CD8-positive, alpha-beta memory T cell (primary cell): Measurements from ENCODE around the gene SCN5A. TPM values are rescaled to one million over a fixed set of nuclear protein-coding genes. Genes with fewer than 3 reads are reported as not detected.

ENCODE experiments used
- CTCF ChIA-PET: fragments of 350-600 bp; sonication (Branson Sonifier 250); formaldehyde crosslinking; loops from one replicate; lab custom pipeline; 2021; ENCODE audit warnings: antibody characterized with exemption; lab: Charles Lee
- POLR2A ChIA-PET: fragments of 350-600 bp; sonication (Branson Sonifier 250); formaldehyde crosslinking; loops from one replicate; lab custom pipeline; 2021; ENCODE audit warnings: antibody characterized with exemption; lab: Charles Lee
- DNase-seq, 5 donors: peaks; one replicate each; pipeline versions ENCODE4 v3.0.0 to v3.0.0-alpha.2; 2020 to 2022; ENCODE audit warnings: mixed read lengths in 1 of 5
- H3K27ac ChIP-seq: one replicate; pipeline ENCODE4 v1.7.0; 2013; ENCODE audit warnings: low read depth, mild to moderate bottlenecking, low read length, moderate library complexity
- H3K27me3 ChIP-seq: 2 replicates; pipeline ENCODE4 v1.7.0; 2013; ENCODE audit warnings: low read length, mild to moderate bottlenecking; ENCODE audit not compliant: insufficient read depth, poor library complexity, severe bottlenecking
- H3K36me3 ChIP-seq: 2 replicates; pipeline ENCODE4 v1.7.0; 2013; ENCODE audit warnings: mild to moderate bottlenecking, low read length, moderate library complexity; ENCODE audit not compliant: insufficient read depth
- H3K4me1 ChIP-seq: 2 replicates; pipeline ENCODE4 v1.7.0; 2013; ENCODE audit warnings: mild to moderate bottlenecking, low read length, moderate library complexity; ENCODE audit not compliant: insufficient read depth
- H3K4me3 ChIP-seq: 2 replicates; pipeline ENCODE4 v1.7.0; 2013; ENCODE audit warnings: mild to moderate bottlenecking, low read length
- H3K9me3 ChIP-seq: 2 replicates; pipeline ENCODE4 v1.7.0; 2013; ENCODE audit warnings: mild to moderate bottlenecking, low read length
- H3K27ac Mint-ChIP-seq, 8 donors: one replicate each; pipeline ENCODE4 v1.8.0; 2020 to 2021; ENCODE audit warnings: mixed read lengths in 8 of 8, mild to moderate bottlenecking in 6 of 8, inconsistent platforms in 3 of 8, moderate library complexity in 3 of 8
- H3K27me3 Mint-ChIP-seq, 2 donors: one replicate each; pipeline ENCODE4 v1.8.0; 2020 to 2021; ENCODE audit warnings: mixed read lengths in 2 of 2, mild to moderate bottlenecking in 1 of 2, moderate library complexity in 1 of 2
- H3K36me3 Mint-ChIP-seq, 3 donors: one replicate each; pipeline ENCODE4 v1.8.0; 2020 to 2021; ENCODE audit warnings: mixed read lengths in 3 of 3, inconsistent platforms in 1 of 3, mild to moderate bottlenecking in 1 of 3
- H3K4me1 Mint-ChIP-seq, 3 donors: one replicate each; pipeline ENCODE4 v1.8.0; 2020 to 2021; ENCODE audit warnings: mixed read lengths in 3 of 3, inconsistent platforms in 1 of 3, mild to moderate bottlenecking in 1 of 3
- H3K4me3 Mint-ChIP-seq, 7 donors: one replicate each; pipeline ENCODE4 v1.8.0; 2020 to 2021; ENCODE audit warnings: mixed read lengths in 7 of 7, mild to moderate bottlenecking in 6 of 7, moderate library complexity in 4 of 7, inconsistent platforms in 2 of 7
- H3K9me3 Mint-ChIP-seq, 5 donors: one replicate each; pipeline ENCODE4 v1.8.0; 2020 to 2022; ENCODE audit warnings: mixed read lengths in 5 of 5, mild to moderate bottlenecking in 3 of 5, moderate library complexity in 2 of 5, inconsistent platforms in 1 of 5
- polyA plus RNA-seq: library from polyadenylated mRNA; unstranded; fragments of 300-500 nt; fragmentation: Illumina TruSeq; gene quantifications from one replicate; pipeline ENCODE4 v1.2.3, GENCODE V29; 2021
- total RNA-seq, 2 experiments: library from RNA; stranded (reverse); gene quantifications; one replicate each; pipeline ENCODE4 v1.2.3, GENCODE V29; 2021

Gene SCN5A
- total and polyA plus RNA-seq, 3 experiments from 2014 or later, result 0.33 to 0.47 TPM; not detected in 1

GRCh38 chr3:38595393-38595792, 54.1 kb downstream of the SCN5A start:
- H3K36me3 Mint-ChIP-seq, result peaks cover 0 to 5% (median 2%) of the 10 kb centered on the region in 3 donors
- H3K4me1 Mint-ChIP-seq, result no peaks in the 10 kb centered on the region
- no peaks in the 10 kb centered on the region for H3K27me3 ChIP-seq
- no peak overlapping the region for H3K4me3 Mint-ChIP-seq
- H3K27ac Mint-ChIP-seq, result no peak overlapping the region
- H3K27me3 Mint-ChIP-seq, result peaks cover 13 to 39% of the 10 kb centered on the region in 2 donors
- ChIA-PET CTCF (interaction anchor here (1.3 to 1.8 kb wide), 2 partner anchors 10 to 11 kb away, joined by 4 to 5 read pairs; no protein-coding TSS in a partner anchor), POLR2A (no interaction called here)
- H3K4me1 ChIP-seq, result no peaks in the 10 kb centered on the region
- no peak overlapping the region for H3K4me3 ChIP-seq
- peaks cover 0 to 2% (median 0%) of the 10 kb centered on the region in 5 donors for H3K9me3 Mint-ChIP-seq
- H3K27ac ChIP-seq, result no peak overlapping the region
- no peaks in the 10 kb centered on the region for H3K36me3 ChIP-seq
- no peaks in the 10 kb centered on the region for H3K9me3 ChIP-seq
- no peak for DNase-seq

- Histone ChIP-seq H3K36me3 (no peaks in the 10 kb centered on the region), H3K27ac (no peak overlapping the region), H3K4me3 (no peak overlapping the region), H3K9me3 (no peaks in the 10 kb centered on the region), H3K27me3 (no peaks in the 10 kb centered on the region), H3K4me1 (no peaks in the 10 kb centered on the region)
- Mint-ChIP-seq H3K27ac (no peak overlapping the region), H3K9me3 (no peaks in the 10 kb centered on the region), H3K27me3 (peaks cover 9 to 21% of the 10 kb centered on the region in 2 donors), H3K4me1 (no peaks in the 10 kb centered on the region), H3K4me3 (no peak overlapping the region), H3K36me3 (no peaks in the 10 kb centered on the region)
- DNase-seq, result no peak
- ChIA-PET CTCF (no interaction called here), POLR2A (no interaction called here)
These were observed 59.0 kb downstream of the SCN5A start for GRCh38 chr3:38590521-38590920.

- Histone ChIP-seq H3K27me3 (no peaks in the 10 kb centered on the region), H3K4me3 (no peak overlapping the region), H3K27ac (no peak overlapping the region), H3K4me1 (no peaks in the 10 kb centered on the region), H3K9me3 (no peaks in the 10 kb centered on the region), H3K36me3 (no peaks in the 10 kb centered on the region)
- H3K9me3 Mint-ChIP-seq, result no peaks in the 10 kb centered on the region
- POLR2A ChIA-PET, result no interaction called here
- H3K36me3 Mint-ChIP-seq, result no peaks in the 10 kb centered on the region
- no peak for DNase-seq
- no peak overlapping the region for H3K4me3 Mint-ChIP-seq
- H3K27ac Mint-ChIP-seq, result no peak overlapping the region
- CTCF ChIA-PET, result no interaction called here
- peaks cover 7 to 10% of the 10 kb centered on the region in 2 donors for H3K27me3 Mint-ChIP-seq
- no peaks in the 10 kb centered on the region for H3K4me1 Mint-ChIP-seq
These were observed 60.2 kb downstream of the SCN5A start for GRCh38 chr3:38588995-38589937.

- Histone ChIP-seq H3K36me3 (no peaks in the 10 kb centered on the region), H3K9me3 (no peaks in the 10 kb centered on the region), H3K4me3 (no peak overlapping the region), H3K27ac (no peak overlapping the region), H3K27me3 (no peaks in the 10 kb centered on the region), H3K4me1 (no peaks in the 10 kb centered on the region)
- Mint-ChIP-seq H3K4me3 (no peak overlapping the region), H3K27me3 (peaks cover 7 to 10% of the 10 kb centered on the region in 2 donors), H3K9me3 (no peaks in the 10 kb centered on the region), H3K27ac (no peak overlapping the region), H3K4me1 (no peaks in the 10 kb centered on the region), H3K36me3 (no peaks in the 10 kb centered on the region)
- ChIA-PET CTCF (no interaction called here), POLR2A (no interaction called here)
- no peak for DNase-seq
These were observed 61.0 kb downstream of the SCN5A start for GRCh38 chr3:38588371-38588971.

- Histone ChIP-seq H3K27me3 (no peaks in the 10 kb centered on the region), H3K36me3 (no peaks in the 10 kb centered on the region), H3K27ac (no peak overlapping the region), H3K4me1 (no peaks in the 10 kb centered on the region), H3K9me3 (no peaks in the 10 kb centered on the region), H3K4me3 (no peak overlapping the region)
- Mint-ChIP-seq H3K27me3 (peaks cover 5 to 10% of the 10 kb centered on the region in 2 donors), H3K27ac (no peak overlapping the region), H3K9me3 (no peaks in the 10 kb centered on the region), H3K4me3 (no peak overlapping the region), H3K4me1 (no peaks in the 10 kb centered on the region), H3K36me3 (no peaks in the 10 kb centered on the region)
- no peak for DNase-seq
- POLR2A ChIA-PET, result no interaction called here
- CTCF ChIA-PET, result no interaction called here
These were observed 61.8 kb downstream of the SCN5A start for GRCh38 chr3:38587548-38588131.

- POLR2A ChIA-PET, result no interaction called here
- Histone ChIP-seq H3K4me3 (no peak overlapping the region), H3K9me3 (no peaks in the 10 kb centered on the region), H3K4me1 (no peaks in the 10 kb centered on the region), H3K36me3 (no peaks in the 10 kb centered on the region), H3K27me3 (no peaks in the 10 kb centered on the region), H3K27ac (no peak overlapping the region)
- no peak for DNase-seq
- H3K27me3 Mint-ChIP-seq, result peaks cover 5 to 13% of the 10 kb centered on the region in 2 donors
- CTCF ChIA-PET, result no interaction called here
- H3K4me1 Mint-ChIP-seq, result no peaks in the 10 kb centered on the region
- no peak overlapping the region for H3K27ac Mint-ChIP-seq
- no peaks in the 10 kb centered on the region for H3K36me3 Mint-ChIP-seq
- H3K4me3 Mint-ChIP-seq, result no peak overlapping the region
- no peaks in the 10 kb centered on the region for H3K9me3 Mint-ChIP-seq
These were observed 62.7 kb downstream of the SCN5A start for GRCh38 chr3:38586546-38587520.

GRCh38 chr3:38585791-38586420, 63.6 kb downstream of the SCN5A start:
- no peaks in the 10 kb centered on the region for H3K9me3 ChIP-seq
- H3K27me3 ChIP-seq, result no peaks in the 10 kb centered on the region
- Mint-ChIP-seq H3K27ac (no peak overlapping the region), H3K27me3 (peaks cover 5 to 12% of the 10 kb centered on the region in 2 donors), H3K4me1 (no peaks in the 10 kb centered on the region), H3K9me3 (no peaks in the 10 kb centered on the region), H3K4me3 (no peak overlapping the region), H3K36me3 (no peaks in the 10 kb centered on the region)
- no peak for DNase-seq
- no peaks in the 10 kb centered on the region for H3K4me1 ChIP-seq
- no peak overlapping the region for H3K27ac ChIP-seq
- ChIA-PET POLR2A (no interaction called here), CTCF (no interaction called here)
- H3K4me3 ChIP-seq, result no peak overlapping the region
- H3K36me3 ChIP-seq, result no peaks in the 10 kb centered on the region
